Measurements from ENCODE around the gene GOLGA6L2. TPM values are rescaled to one million over a fixed set of nuclear protein-coding genes. Genes with fewer than 3 reads are reported as not detected.

GOLGA6L2 gene
- total and polyA plus RNA-seq, 2 of the 8 experiments (the other 6 are each of a cell fraction or from before 2014, with no cell fraction given) = not detected

GRCh38 chr15:23472678-23473077 is 25.6 kb upstream of the GOLGA6L2 start (continued):
- no peak for TF ChIP-seq SAP30 (IDR thresholded peaks at IDR 0.05; ENCODE audit: insufficient read depth, insufficient replicate concordance, low read length)

Measured in H1 (cell line).